ENCODE data around the gene AGR2. TPM values are rescaled to one million over a fixed set of nuclear protein-coding genes. Genes with fewer than 3 reads are reported as not detected.

Gene AGR2
- total and polyA plus RNA-seq, 2 of the 4 experiments (the other 2 are of a cell fraction): not detected

- Histone ChIP-seq H3K27ac (ENCODE audit: insufficient read depth, low read length) (no peak overlapping the region), H2AK5ac (ENCODE audit: low read depth, low read length) (no peak overlapping the region), H2BK20ac (ENCODE audit: low read depth, low read length) (no peak overlapping the region), H2AK9ac (replicated peaks; ENCODE audit: low read depth, low read length, poor library complexity) (no peak overlapping the region), H2BK5ac (ENCODE audit: low read depth, low read length, poor library complexity, severe bottlenecking) (no peak overlapping the region), H3K36me3 (ENCODE audit: control insufficient read depth, insufficient read depth, low read length) (no peaks in the 10 kb centered on the region), H2BK15ac (ENCODE audit: low read depth, low read length) (no peak overlapping the region), H3K14ac (replicated peaks; ENCODE audit: low read depth, low read length) (no peak overlapping the region), H4K8ac (ENCODE audit: low read depth in 2 of 2, low read length in 2 of 2) (no peak overlapping the region), H3K79me1 (ENCODE audit: low read depth in 1 of 2, low read length in 2 of 2) (no peaks in the 10 kb centered on the region), H3K23ac (ENCODE audit: low read depth, low read length) (no peak overlapping the region), H3K18ac (ENCODE audit: low read depth, low read length) (no peak overlapping the region), H2AFZ (replicated peaks; ENCODE audit: low read length, poor library complexity) (no peak overlapping the region), H3K9ac (ENCODE audit: low read depth, low read length) (no peak overlapping the region), H3K27me3 (ENCODE audit: control insufficient read depth, insufficient read depth, low read length) (no peaks in the 10 kb centered on the region), H3K4me1 (ENCODE audit: control insufficient read depth, insufficient read depth, low read length) (no peaks in the 10 kb centered on the region), H3K4me2 (ENCODE audit: low read depth, low read length) (no peak overlapping the region), H2BK120ac (ENCODE audit: low read depth, low read length) (no peak overlapping the region), H4K20me1 (ENCODE audit: insufficient read depth, low read length) (no peaks in the 10 kb centered on the region), H3K9me3 (ENCODE audit: control insufficient read depth, insufficient read depth, low read length) (no peaks in the 10 kb centered on the region), H3K4ac (ENCODE audit: low read depth, low read length) (no peak overlapping the region), H3K56ac (ENCODE audit: extremely low read depth, insufficient read depth, low read length) (no peak overlapping the region), H3K9me1 (ENCODE audit: insufficient read depth, low read length) (no peaks in the 10 kb centered on the region), H4K5ac (ENCODE audit: low read depth, low read length) (no peak overlapping the region), H3K4me3 (ENCODE audit: insufficient read depth, low read depth, low read length) (no peak overlapping the region), H4K91ac (ENCODE audit: insufficient read depth, low read depth, low read length) (no peak overlapping the region)
- WGBS, 2 experiments (ENCODE audit: extremely low coverage in 2 of 2, insufficient read length in 1 of 2): no CpG with 5 or more reads among the region's 4 CpGs
- intact Hi-C loops (cut with micrococcal nuclease) (no loop called here), in situ Hi-C loops (cut with MboI; ENCODE audit: low sequenced_read_pairs) (no loop called here), dilution Hi-C loops (cut with HindIII; ENCODE audit: low sequenced_read_pairs, unreplicated experiment) (no loop called here)
- TF ChIP-seq RCOR1 (IDR thresholded peaks at IDR 0.05; ENCODE audit: insufficient replicate concordance, low read length) (no peak), POLR2A (IDR thresholded peaks at IDR 0.05; ENCODE audit: low read depth, low read length) (no peak), CEBPB (IDR thresholded peaks at IDR 0.05; ENCODE audit: low read depth, low read length) (no peak), NFE2L2 (IDR thresholded peaks at IDR 0.05; ENCODE audit: low read depth, low read length) (no peak), MAFK (IDR thresholded peaks at IDR 0.05; ENCODE audit: low read depth, low read length) (no peak), FOS (IDR thresholded peaks at IDR 0.05; ENCODE audit: low read depth, low read length) (no peak), CHD1 (IDR thresholded peaks at IDR 0.05; ENCODE audit: low read depth, low read length) (no peak)
- CTCF ChIA-PET: no interaction called here
- BruUV-seq (replicated peaks): no TSS peak
- ATAC-seq (ENCODE audit: low read depth) (no peak), DNase-seq (no peak)
- POLR2A ChIA-PET (ENCODE audit: unreplicated experiment): no interaction called here
These were observed 18.5 kb downstream of the AGR2 start for GRCh38 chr7:16786257-16786656.
